GM23338 (cell line): ENCODE data around the gene SCTR. TPM values are rescaled to one million over a fixed set of nuclear protein-coding genes. Genes with fewer than 3 reads are reported as not detected.

Experiments
- ATAC-seq: fragments of 200-7000 bp; cut with Tn5 transposase; 3 replicates; pipeline ENCODE4 v1.9.1; 2020
- DNase-seq: peaks from one replicate; pipeline ENCODE4 v3.0.0-alpha.2; 2015; ENCODE audit warnings: low spot score
- H2AFZ ChIP-seq: fragments of 200-600 bp; sonication (generic); 2 replicates; pipeline ENCODE4 v1.8.0; 2016; ENCODE audit warnings: antibody characterized with exemption, mild to moderate bottlenecking, moderate library complexity
- H3F3A ChIP-seq: fragments of 200-600 bp; sonication (generic); replicated peaks from 2 replicates; pipeline ENCODE4 v1.8.0; 2017; ENCODE audit warnings: antibody characterized with exemption, mixed run types, low read depth
- H3K27ac ChIP-seq: fragments of 200-600 bp; sonication (generic); 2 replicates; pipeline ENCODE4 v1.6.1; 2016; ENCODE audit warnings: low read depth
- H3K27me3 ChIP-seq: fragments of 200-600 bp; sonication (generic); 2 replicates; pipeline ENCODE4 v1.8.0; 2016; ENCODE audit warnings: mild to moderate bottlenecking, mixed run types, moderate library complexity; ENCODE audit not compliant: insufficient read depth
- H3K36me3 ChIP-seq: fragments of 200-600 bp; sonication (generic); 2 replicates; pipeline ENCODE4 v1.8.0; 2016; ENCODE audit warnings: mild to moderate bottlenecking; ENCODE audit not compliant: insufficient read depth
- H3K4me1 ChIP-seq: fragments of 200-600 bp; sonication (generic); 2 replicates; pipeline ENCODE4 v1.8.0; 2016; ENCODE audit warnings: mild to moderate bottlenecking, moderate library complexity; ENCODE audit not compliant: insufficient read depth
- H3K4me2 ChIP-seq: fragments of 200-600 bp; sonication (generic); 2 replicates; pipeline ENCODE4 v1.7.1; 2017; ENCODE audit warnings: mixed run types
- H3K4me3 ChIP-seq: fragments of 200-600 bp; sonication (generic); 2 replicates; pipeline ENCODE4 v1.6.1; 2016; ENCODE audit warnings: mixed run types
- H3K79me2 ChIP-seq: fragments of 200-600 bp; sonication (generic); replicated peaks from 2 replicates; pipeline ENCODE4 v1.8.0; 2017; ENCODE audit warnings: mild to moderate bottlenecking; ENCODE audit not compliant: insufficient read depth
- H3K9me2 ChIP-seq: fragments of 200-600 bp; sonication (generic); 2 replicates; pipeline ENCODE4 v1.8.0; 2017; ENCODE audit not compliant: insufficient read depth
- H4K20me1 ChIP-seq: fragments of 200-600 bp; sonication (generic); replicated peaks from 2 replicates; pipeline ENCODE4 v1.8.0; 2017; ENCODE audit warnings: mild to moderate bottlenecking; ENCODE audit not compliant: insufficient read depth
- H3K27ac Mint-ChIP-seq: 2 replicates; pipeline ENCODE4 v1.8.0; 2020; ENCODE audit warnings: inconsistent platforms, mild to moderate bottlenecking, moderate library complexity, mixed read lengths
- H3K27me3 Mint-ChIP-seq: 3 replicates; pipeline ENCODE4 v1.8.0; 2022; ENCODE audit warnings: low read depth, mild to moderate bottlenecking, moderate library complexity, mixed read lengths, inconsistent platforms; ENCODE audit not compliant: insufficient read depth, poor library complexity
- H3K36me3 Mint-ChIP-seq: 3 replicates; pipeline ENCODE4 v1.8.0; 2021; ENCODE audit warnings: low read depth, mild to moderate bottlenecking, inconsistent platforms, moderate library complexity, mixed read lengths
- H3K4me1 Mint-ChIP-seq: 3 replicates; pipeline ENCODE4 v1.8.0; 2020; ENCODE audit warnings: mild to moderate bottlenecking, inconsistent platforms, mixed read lengths
- H3K4me3 Mint-ChIP-seq: 3 replicates; pipeline ENCODE4 v1.8.0; 2021; ENCODE audit warnings: moderate library complexity, mild to moderate bottlenecking, inconsistent platforms, mixed read lengths
- H3K9me3 Mint-ChIP-seq: 3 replicates; pipeline ENCODE4 v1.8.0; 2020; ENCODE audit warnings: moderate library complexity, mild to moderate bottlenecking, inconsistent platforms, mixed read lengths
- CREB1 ChIP-seq: fragments of 250-450 bp; sonication (Bioruptor Pico); IDR thresholded peaks from 2 replicates; pipeline ENCODE4 v1.5.0; 2020; ENCODE audit warnings: low read depth, mild to moderate bottlenecking, moderate library complexity
- ETS1 ChIP-seq: IDR thresholded peaks from 2 replicates; pipeline ENCODE4 v1.6.1; 2016; ENCODE audit warnings: antibody characterized with exemption
- EZH2 ChIP-seq: fragments of 200-600 bp; sonication (generic); IDR thresholded peaks from one replicate; pipeline ENCODE4 v1.8.0; 2017; ENCODE audit warnings: antibody characterized with exemption, mild to moderate bottlenecking, low read depth; ENCODE audit not compliant: unreplicated experiment
- EZH2phosphoT487 ChIP-seq: fragments of 200-600 bp; sonication (generic); IDR thresholded peaks from one replicate; pipeline ENCODE4 v1.8.1; 2018; ENCODE audit warnings: antibody characterized with exemption; ENCODE audit not compliant: unreplicated experiment
- JUNB ChIP-seq: IDR thresholded peaks from one replicate; pipeline ENCODE4 v1.6.1; 2016; ENCODE audit warnings: antibody characterized with exemption; ENCODE audit not compliant: unreplicated experiment
- NANOG ChIP-seq: IDR thresholded peaks from 2 replicates; pipeline ENCODE4 v1.6.1; 2016; ENCODE audit warnings: antibody characterized with exemption, borderline replicate concordance
- POLR2AphosphoS5 ChIP-seq: IDR thresholded peaks from 2 replicates; pipeline ENCODE4 v1.6.1; 2016; ENCODE audit warnings: antibody characterized with exemption, low read depth
- STAT1 ChIP-seq: IDR thresholded peaks from one replicate; pipeline ENCODE4 v1.6.1; 2016; ENCODE audit warnings: antibody characterized with exemption; ENCODE audit not compliant: unreplicated experiment
- ZNF114 ChIP-seq: fragments of 250-450 bp; sonication (Bioruptor Pico); IDR thresholded peaks from 2 replicates; pipeline ENCODE4 v1.5.0; 2020; ENCODE audit warnings: mild to moderate bottlenecking, moderate library complexity
- ZNF331 ChIP-seq: fragments of 250-450 bp; sonication (Bioruptor Pico); IDR thresholded peaks from 2 replicates; pipeline ENCODE4 v1.5.0; 2020; ENCODE audit warnings: low read depth, mild to moderate bottlenecking, moderate library complexity
- ZNF462 ChIP-seq: fragments of 250-450 bp; sonication (Bioruptor Pico); IDR thresholded peaks from 2 replicates; pipeline ENCODE4 v1.5.0; 2020; ENCODE audit warnings: mild to moderate bottlenecking, moderate library complexity
- polyA plus RNA-seq: library from polyadenylated mRNA; unstranded; fragments of >200 nt; fragmentation: Nextera tagmentation; extraction: Ambion mirVana; gene quantifications from 2 replicates; pipeline ENCODE4 v1.2.1, GENCODE V29; 2016
- total RNA-seq: library from RNA; depleted of rRNA; stranded (reverse); fragments of >200 nt; shearing (Covaris generic); gene quantifications from 2 replicates; pipeline ENCODE4 v1.2.3, GENCODE V29; 2014
- TF ChIP-seq, protein P1 (sequence below): IDR thresholded peaks from one replicate; pipeline ENCODE4 v1.6.1; 2018; ENCODE audit warnings: antibody characterized with exemption; ENCODE audit not compliant: unreplicated experiment
- TF ChIP-seq, protein P2 (sequence below), 2 experiments: fragments of 200-600 bp in 1 of 2; sonication (generic) in 1 of 2; conservative IDR thresholded peaks; 2 replicates each; pipeline versions ENCODE4 v1.5.1 to v1.6.1; 2016 to 2017; ENCODE audit warnings: antibody characterized with exemption in 2 of 2, low read depth in 2 of 2, mild to moderate bottlenecking in 2 of 2, moderate library complexity in 1 of 2

Gene SCTR
- total and polyA plus RNA-seq, 2 experiments from 2014 or later = not detected

- no peak overlapping the region for H3K27ac ChIP-seq
- H3K79me2 ChIP-seq = no peaks in the 10 kb centered on the region
- Mint-ChIP-seq H3K36me3 (peaks cover 2% of the 10 kb centered on the region; the same call in 1 of the 3 replicates), H3K4me1 (peaks cover 12% of the 10 kb centered on the region; the same call in 2 of the 3 replicates), H3K9me3 (peaks cover 14% of the 10 kb centered on the region; the same call in 2 of the 3 replicates), H3K4me3 (no peak overlapping the region), H3K27ac (no peak overlapping the region), H3K27me3 (peaks cover 2% of the 10 kb centered on the region)
- peaks cover 6% of the 10 kb centered on the region; the same call in 1 of the 2 replicates for H3K4me1 ChIP-seq
- no peaks in the 10 kb centered on the region for H3K9me2 ChIP-seq
- DNase-seq (no peak), ATAC-seq (no peak)
- H2AFZ ChIP-seq = no peak overlapping the region
- no peaks in the 10 kb centered on the region for H3K36me3 ChIP-seq
- no peak for TF ChIP-seq ETS1
- no peak for TF ChIP-seq STAT1
- TF ChIP-seq, protein P1, sequence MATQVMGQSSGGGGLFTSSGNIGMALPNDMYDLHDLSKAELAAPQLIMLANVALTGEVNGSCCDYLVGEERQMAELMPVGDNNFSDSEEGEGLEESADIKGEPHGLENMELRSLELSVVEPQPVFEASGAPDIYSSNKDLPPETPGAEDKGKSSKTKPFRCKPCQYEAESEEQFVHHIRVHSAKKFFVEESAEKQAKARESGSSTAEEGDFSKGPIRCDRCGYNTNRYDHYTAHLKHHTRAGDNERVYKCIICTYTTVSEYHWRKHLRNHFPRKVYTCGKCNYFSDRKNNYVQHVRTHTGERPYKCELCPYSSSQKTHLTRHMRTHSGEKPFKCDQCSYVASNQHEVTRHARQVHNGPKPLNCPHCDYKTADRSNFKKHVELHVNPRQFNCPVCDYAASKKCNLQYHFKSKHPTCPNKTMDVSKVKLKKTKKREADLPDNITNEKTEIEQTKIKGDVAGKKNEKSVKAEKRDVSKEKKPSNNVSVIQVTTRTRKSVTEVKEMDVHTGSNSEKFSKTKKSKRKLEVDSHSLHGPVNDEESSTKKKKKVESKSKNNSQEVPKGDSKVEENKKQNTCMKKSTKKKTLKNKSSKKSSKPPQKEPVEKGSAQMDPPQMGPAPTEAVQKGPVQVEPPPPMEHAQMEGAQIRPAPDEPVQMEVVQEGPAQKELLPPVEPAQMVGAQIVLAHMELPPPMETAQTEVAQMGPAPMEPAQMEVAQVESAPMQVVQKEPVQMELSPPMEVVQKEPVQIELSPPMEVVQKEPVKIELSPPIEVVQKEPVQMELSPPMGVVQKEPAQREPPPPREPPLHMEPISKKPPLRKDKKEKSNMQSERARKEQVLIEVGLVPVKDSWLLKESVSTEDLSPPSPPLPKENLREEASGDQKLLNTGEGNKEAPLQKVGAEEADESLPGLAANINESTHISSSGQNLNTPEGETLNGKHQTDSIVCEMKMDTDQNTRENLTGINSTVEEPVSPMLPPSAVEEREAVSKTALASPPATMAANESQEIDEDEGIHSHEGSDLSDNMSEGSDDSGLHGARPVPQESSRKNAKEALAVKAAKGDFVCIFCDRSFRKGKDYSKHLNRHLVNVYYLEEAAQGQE = no peak
- TF ChIP-seq NANOG = no peak
- TF ChIP-seq CREB1 = no peak
- TF ChIP-seq ZNF462 = no peak
- TF ChIP-seq POLR2AphosphoS5 = no peak
- TF ChIP-seq ZNF331 (CRISPR knock-in tag) = no peak
- TF ChIP-seq EZH2phosphoT487 = no peak
- TF ChIP-seq, protein P2, sequence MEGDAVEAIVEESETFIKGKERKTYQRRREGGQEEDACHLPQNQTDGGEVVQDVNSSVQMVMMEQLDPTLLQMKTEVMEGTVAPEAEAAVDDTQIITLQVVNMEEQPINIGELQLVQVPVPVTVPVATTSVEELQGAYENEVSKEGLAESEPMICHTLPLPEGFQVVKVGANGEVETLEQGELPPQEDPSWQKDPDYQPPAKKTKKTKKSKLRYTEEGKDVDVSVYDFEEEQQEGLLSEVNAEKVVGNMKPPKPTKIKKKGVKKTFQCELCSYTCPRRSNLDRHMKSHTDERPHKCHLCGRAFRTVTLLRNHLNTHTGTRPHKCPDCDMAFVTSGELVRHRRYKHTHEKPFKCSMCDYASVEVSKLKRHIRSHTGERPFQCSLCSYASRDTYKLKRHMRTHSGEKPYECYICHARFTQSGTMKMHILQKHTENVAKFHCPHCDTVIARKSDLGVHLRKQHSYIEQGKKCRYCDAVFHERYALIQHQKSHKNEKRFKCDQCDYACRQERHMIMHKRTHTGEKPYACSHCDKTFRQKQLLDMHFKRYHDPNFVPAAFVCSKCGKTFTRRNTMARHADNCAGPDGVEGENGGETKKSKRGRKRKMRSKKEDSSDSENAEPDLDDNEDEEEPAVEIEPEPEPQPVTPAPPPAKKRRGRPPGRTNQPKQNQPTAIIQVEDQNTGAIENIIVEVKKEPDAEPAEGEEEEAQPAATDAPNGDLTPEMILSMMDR (conservative IDR thresholded peaks at IDR 0.05; ENCODE audit: low read depth in 2 of 2) = no peak
- no peak for TF ChIP-seq EZH2
- TF ChIP-seq JUNB = no peak
- TF ChIP-seq ZNF114 (CRISPR knock-in tag) = no peak
- no peaks in the 10 kb centered on the region for H3K27me3 ChIP-seq
- no peak overlapping the region for H3K4me3 ChIP-seq
- no peaks in the 10 kb centered on the region for H3F3A ChIP-seq
- H3K4me2 ChIP-seq = no peak overlapping the region
- H4K20me1 ChIP-seq = no peaks in the 10 kb centered on the region
Measured at GRCh38 chr2:119536707-119537106, 12.4 kb upstream of the SCTR start.
